GM12874 (cell line): ENCODE measurements around the gene APIP.

Experiments
- CTCF ChIP-seq: IDR thresholded peaks from 2 replicates; pipeline ENCODE4 v1.5.1; 2011; ENCODE audit warnings: low read depth, mild to moderate bottlenecking, control low read depth, low read length, moderate library complexity; ENCODE audit not compliant: insufficient read depth

APIP gene

DNA sequence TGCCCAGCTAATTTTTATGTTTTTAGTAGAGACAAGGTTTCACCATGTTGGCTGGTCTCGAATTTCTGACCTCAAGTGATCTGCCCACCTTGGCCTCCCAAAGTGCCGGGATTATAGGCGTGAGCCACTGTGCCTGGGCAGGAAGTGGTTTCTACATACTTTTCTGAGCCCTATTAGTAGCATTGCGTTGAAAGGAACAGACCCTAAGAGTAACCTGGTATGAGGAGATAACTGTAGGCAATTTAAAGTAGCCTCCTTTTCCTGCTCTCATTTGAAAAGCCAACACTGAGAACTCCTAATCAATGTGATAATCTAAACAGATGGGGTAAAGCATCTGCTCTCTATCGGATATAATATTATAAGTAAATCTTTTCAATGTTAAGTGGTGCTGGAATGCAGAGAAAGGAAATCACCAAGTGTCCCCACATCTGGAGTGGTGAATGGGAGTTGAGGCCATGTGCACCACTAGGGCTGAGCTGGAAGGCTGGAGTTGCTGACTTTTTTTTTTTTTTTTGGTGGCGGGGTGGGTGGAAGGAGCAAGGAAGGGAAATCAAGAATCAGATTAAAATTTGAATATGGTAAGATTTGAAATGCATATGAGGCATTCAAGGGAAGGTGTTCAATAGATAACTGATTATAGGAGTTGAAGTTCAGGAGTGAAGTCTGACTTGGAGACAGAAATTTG lies 20.9 kb upstream of the APIP start:
- no peak for TF ChIP-seq CTCF

GRCh38 chr11:34929794-34930763 lies 13.9 kb upstream of the APIP start:
- no peak for TF ChIP-seq CTCF

DNA sequence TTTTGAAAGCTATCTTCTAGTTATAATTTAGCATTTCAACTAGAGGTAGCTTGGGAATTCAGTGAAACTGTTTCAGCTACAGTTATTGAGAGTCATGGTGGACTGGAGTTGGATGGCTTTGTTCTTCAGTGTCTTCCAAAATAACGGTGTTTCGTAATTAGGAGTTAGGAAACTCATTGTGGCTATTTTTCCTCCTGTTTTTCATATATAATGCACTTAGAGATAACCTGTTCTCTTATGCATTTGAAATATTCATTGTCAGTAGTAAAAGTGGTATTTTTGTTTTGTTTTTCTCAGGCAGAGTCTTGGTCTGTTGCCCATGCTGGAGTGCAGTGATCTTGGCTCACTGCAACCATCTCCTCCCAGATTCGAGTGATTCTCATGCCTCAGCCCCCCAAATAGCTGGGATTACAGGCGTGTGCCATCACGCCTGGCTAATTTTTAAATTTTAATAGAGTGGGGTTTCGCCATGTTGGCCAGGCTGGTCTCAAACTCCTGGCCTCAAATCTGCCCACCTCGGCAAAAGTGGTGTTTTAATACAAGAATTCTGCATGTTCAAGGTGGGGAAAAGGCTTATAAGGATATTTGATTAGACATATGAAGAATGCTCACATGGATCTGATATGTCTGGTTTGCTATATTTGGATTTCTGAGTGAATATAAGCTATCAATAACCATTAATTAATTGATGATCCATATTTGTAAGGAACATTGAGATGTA lies 12.9 kb upstream of the APIP start:
- no peak for TF ChIP-seq CTCF

GRCh38 chr11:34928268-34928959 lies 12.2 kb upstream of the APIP start:
- no peak for TF ChIP-seq CTCF

DNA sequence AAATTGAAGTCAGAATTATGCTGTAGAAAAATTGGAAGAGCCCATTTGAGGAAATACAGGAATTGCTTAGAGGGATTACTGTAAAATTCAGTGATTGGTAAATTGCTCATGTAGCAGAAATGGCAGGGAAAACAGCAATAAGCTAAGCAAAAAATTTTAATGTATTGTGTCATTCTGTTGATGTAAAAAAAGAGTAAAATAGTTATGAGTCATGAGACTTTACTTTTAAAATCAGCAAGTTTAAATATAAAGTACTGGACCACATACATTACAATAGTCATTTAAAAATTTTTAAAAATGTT lies 10.6 kb upstream of the APIP start:
- no peak for TF ChIP-seq CTCF

- TF ChIP-seq CTCF, result peak; percentile 45; the same call in 1 of the 2 replicates
Observed at GRCh38 chr11:34926101-34926830, 10.1 kb upstream of the APIP start.
